T-helper 17 cell (primary cell): ENCODE results near the gene ZBTB2. TPM values are rescaled to one million over a fixed set of nuclear protein-coding genes. Genes with fewer than 3 reads are reported as not detected.

ENCODE experiments used
- ATAC-seq: fragments of 150-1000 bp; cut with Tn5 transposase; 2 replicates; pipeline ENCODE4 v1.10.0; 2021; ENCODE audit warnings: mild to moderate bottlenecking, moderate library complexity
- DNase-seq, 3 donors: peaks; one replicate each; pipeline versions ENCODE4 v3.0.0 to v3.0.0-alpha.2; 2020 to 2021
- H3K9me3 ChIP-seq: one replicate; pipeline ENCODE4 v1.7.0; 2013; ENCODE audit warnings: low read length, mild to moderate bottlenecking; ENCODE audit not compliant: control insufficient read depth, poor library complexity, severe bottlenecking
- H3K27ac Mint-ChIP-seq: one replicate; pipeline ENCODE4 v1.8.0; 2022; ENCODE audit warnings: mild to moderate bottlenecking, moderate library complexity, mixed read lengths
- H3K27me3 Mint-ChIP-seq: one replicate; pipeline ENCODE4 v1.8.0; 2022; ENCODE audit warnings: mixed read lengths
- H3K36me3 Mint-ChIP-seq: one replicate; pipeline ENCODE4 v1.8.0; 2022; ENCODE audit warnings: low read depth, mixed read lengths
- H3K4me1 Mint-ChIP-seq: one replicate; pipeline ENCODE4 v1.8.0; 2022; ENCODE audit warnings: mild to moderate bottlenecking, mixed read lengths
- H3K4me3 Mint-ChIP-seq: one replicate; pipeline ENCODE4 v1.8.0; 2022; ENCODE audit warnings: mild to moderate bottlenecking, moderate library complexity, mixed read lengths
- total RNA-seq, 4 donors: library from RNA in 2 of 4; stranded (reverse) in 2 of 4; gene quantifications; one replicate each; pipeline ENCODE4 v1.2.3 and lab custom pipeline; 2022 to 2026

ZBTB2 gene
- total RNA-seq: 10 to 100 TPM; 23.5 to 29.2 TPM
- 41.8 to 98.2 reads per million in 2 donors for total RNA-seq (lab: John Stamatoyannopoulos, UW)

DNA sequence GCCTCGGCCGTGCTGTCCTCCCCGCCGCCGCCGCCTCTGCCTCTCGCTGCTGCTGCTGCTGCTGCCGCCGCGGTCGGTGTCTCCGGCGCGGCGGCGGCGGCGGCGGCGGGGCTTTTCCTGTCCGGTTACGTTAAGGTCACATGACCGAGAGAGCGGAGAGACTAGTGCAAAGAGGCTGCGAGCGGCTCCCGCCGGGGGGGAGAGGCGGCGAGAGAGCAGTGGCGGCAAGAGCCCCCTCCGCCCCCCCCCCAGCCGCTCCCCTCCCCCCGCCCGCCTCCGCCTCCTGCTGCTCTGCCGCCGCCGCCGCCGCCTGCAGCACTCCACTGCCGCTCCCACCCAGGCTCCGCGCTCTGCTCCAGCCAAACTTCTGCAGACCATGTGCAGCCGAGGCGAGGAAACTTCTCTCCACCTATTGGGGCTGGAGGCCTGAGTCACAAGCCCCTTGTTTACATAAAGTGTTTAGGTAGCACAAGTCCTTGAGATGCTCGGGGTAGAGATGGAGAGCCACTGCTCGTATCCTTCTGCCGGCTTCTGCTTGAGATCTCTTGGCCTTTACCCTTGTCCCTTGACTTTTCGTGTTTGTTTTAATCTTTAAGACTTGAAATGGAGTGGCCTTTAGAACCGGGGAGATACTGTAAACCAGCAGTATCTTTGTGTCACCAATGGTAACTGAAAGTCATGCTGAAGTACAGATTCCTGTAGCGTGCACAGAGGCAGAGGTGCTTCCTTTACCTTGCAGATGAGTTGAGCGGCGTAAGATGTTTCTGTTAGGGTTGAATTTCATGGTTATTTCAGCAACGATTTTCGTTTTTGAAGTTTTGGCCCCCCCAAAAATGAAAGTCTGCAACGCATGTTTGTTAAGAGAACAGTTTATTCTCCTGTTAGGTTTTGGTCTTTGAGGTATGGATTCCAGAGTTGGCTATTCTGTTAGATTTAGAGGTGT is at the start of gene ZBTB2:
ZBTB2 (minus strand) TSS at position 89 of the 943 bp plus-strand sequence. CDS start 17,922 bp downstream, outside the sequence.
- H3K4me1 Mint-ChIP-seq: peaks cover 39% of the 10 kb centered on the region

DNA sequence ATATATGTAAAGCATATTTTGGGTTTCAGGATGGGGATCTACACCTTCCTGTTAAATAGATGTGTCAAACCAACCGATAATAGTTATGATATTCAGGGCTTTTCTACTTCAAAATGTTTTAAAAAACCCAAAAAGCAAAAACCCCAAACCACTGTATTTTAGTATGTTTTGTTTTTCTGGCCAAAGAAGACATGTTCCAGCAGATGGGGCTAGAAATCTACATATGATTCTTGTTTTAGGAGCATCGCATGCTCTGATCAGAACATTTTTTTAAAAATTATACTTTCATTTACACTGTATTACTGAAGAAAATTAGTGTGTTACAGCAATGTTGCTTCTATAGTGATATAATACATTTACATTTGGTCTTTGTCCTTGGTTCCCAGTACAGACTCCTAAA is 49.6 kb upstream of the ZBTB2 start:
- Mint-ChIP-seq H3K36me3 (no peaks in the 10 kb centered on the region), H3K4me1 (peaks cover 23% of the 10 kb centered on the region), H3K4me3 (no peak overlapping the region), H3K27ac (peak overlapping the region; percentile 21), H3K27me3 (no peaks in the 10 kb centered on the region)
- ATAC-seq: no peak
- no peak for DNase-seq
- no peaks in the 10 kb centered on the region for H3K9me3 ChIP-seq

More for the DNA sequence above, at the start of gene ZBTB2:
- ATAC-seq: peak; percentile 3
- Mint-ChIP-seq H3K36me3 (no peaks in the 10 kb centered on the region), H3K27ac (peak within 1 kb of the TSS; percentile 97), H3K27me3 (no peaks in the 10 kb centered on the region), H3K4me3 (peak within 1 kb of the TSS; percentile 98)
- peak; percentile 41 to 72 (median 69) for DNase-seq
- no peaks in the 10 kb centered on the region for H3K9me3 ChIP-seq

DNA sequence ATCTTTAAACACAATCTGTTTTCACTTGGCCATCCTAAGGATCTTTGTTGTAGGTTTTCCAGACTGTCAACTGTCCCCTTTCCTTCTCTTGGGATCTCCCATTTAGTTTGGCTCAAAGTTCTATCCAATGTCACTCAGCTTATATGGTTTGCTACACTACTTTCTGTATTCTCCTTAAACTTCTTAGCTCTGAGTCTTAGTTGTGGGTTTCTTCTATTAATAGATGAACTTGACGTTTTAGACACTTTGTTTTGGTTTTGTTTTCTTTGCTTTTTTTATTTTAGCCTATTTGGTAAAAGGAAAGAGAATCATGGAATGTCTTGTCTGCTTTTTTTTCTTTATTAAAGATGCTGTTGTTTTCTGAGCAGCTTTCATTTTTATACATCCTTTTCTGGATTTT is 49.1 kb upstream of the ZBTB2 start:
- no peaks in the 10 kb centered on the region for H3K9me3 ChIP-seq
- Mint-ChIP-seq H3K27me3 (no peaks in the 10 kb centered on the region), H3K4me1 (peaks cover 23% of the 10 kb centered on the region), H3K27ac (peak overlapping the region; percentile 21), H3K4me3 (peak overlapping the region; percentile 21), H3K36me3 (no peaks in the 10 kb centered on the region)
- DNase-seq: no peak
- no peak for ATAC-seq

DNA sequence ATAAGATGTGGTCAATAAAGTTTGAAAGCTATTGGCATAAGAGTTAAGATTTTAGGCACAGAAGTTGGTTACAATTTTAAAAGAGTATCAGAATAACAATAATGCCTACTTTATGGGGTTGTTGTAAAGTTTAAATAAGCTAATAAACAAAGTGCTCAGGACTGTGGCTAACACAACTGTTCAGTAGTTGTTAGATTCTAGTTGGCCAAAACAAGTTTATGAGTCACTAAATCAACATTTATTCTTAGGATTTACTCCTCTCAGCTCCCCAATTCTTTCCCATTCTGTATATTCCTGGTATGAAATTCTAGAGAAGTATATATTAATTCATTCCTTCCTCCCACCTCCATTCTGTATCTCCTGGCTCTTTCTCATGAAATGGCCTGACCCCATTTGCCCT is 46.0 kb upstream of the ZBTB2 start:
- H3K27me3 Mint-ChIP-seq: no peaks in the 10 kb centered on the region
- H3K4me3 Mint-ChIP-seq: no peak overlapping the region
- H3K4me1 Mint-ChIP-seq: peaks cover 15% of the 10 kb centered on the region
- H3K27ac Mint-ChIP-seq: no peak overlapping the region
- DNase-seq (no peak), ATAC-seq (no peak)
- H3K36me3 Mint-ChIP-seq: no peaks in the 10 kb centered on the region
- H3K9me3 ChIP-seq: no peaks in the 10 kb centered on the region

- Mint-ChIP-seq H3K27me3 (no peaks in the 10 kb centered on the region), H3K4me3 (no peak overlapping the region), H3K27ac (no peak overlapping the region), H3K36me3 (no peaks in the 10 kb centered on the region), H3K4me1 (peaks cover 13% of the 10 kb centered on the region)
- ATAC-seq: no peak
- no peak for DNase-seq
- H3K9me3 ChIP-seq: no peaks in the 10 kb centered on the region
Observed at GRCh38 chr6:151436802-151437201, 45.4 kb upstream of the ZBTB2 start.

DNA sequence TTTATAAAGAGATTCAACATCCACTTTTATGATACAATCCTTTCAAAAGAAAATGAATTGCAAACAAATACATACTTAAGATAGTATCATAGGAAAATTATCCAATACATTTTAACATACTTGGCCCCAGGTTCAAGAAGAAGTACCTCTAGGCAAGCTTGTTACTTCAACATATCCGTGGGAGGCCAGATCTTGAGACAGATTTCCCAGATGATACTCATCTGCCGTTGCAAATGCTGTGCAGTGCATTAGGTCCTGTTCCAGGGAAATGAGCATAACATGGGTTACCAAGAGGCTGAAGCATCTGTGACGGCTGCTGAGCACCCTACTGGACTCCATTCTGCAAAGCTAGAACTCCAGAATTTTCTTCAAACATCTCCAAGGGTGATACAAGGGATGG is 44.9 kb upstream of the ZBTB2 start:
- Mint-ChIP-seq H3K27ac (no peak overlapping the region), H3K4me1 (peaks cover 12% of the 10 kb centered on the region), H3K4me3 (no peak overlapping the region), H3K27me3 (no peaks in the 10 kb centered on the region), H3K36me3 (no peaks in the 10 kb centered on the region)
- no peak for DNase-seq
- ATAC-seq: no peak
- H3K9me3 ChIP-seq: no peaks in the 10 kb centered on the region

DNA sequence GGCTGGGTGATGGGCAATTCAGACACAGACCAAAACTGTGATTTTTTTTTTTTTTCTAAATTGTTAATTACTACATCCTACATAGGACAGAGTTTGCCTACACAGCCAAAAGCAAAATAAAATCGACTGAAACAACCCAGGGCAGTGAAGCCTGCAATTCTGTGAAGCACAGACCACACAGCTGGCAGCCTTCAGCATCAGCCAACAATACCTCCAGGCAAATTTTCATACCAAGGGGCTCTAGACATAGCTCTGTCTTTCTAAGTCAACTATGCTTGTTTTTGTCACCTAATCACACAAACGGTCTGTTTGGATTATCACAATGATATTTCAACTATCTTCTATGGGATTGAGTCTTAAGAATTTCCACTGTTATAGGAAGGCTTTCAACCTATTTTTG is 43.0 kb upstream of the ZBTB2 start:
- ATAC-seq (no peak), DNase-seq (no peak)
- no peaks in the 10 kb centered on the region for H3K9me3 ChIP-seq
- Mint-ChIP-seq H3K4me3 (no peak overlapping the region), H3K4me1 (peaks cover 14% of the 10 kb centered on the region), H3K27ac (no peak overlapping the region), H3K27me3 (no peaks in the 10 kb centered on the region), H3K36me3 (peaks cover 5% of the 10 kb centered on the region)

DNA sequence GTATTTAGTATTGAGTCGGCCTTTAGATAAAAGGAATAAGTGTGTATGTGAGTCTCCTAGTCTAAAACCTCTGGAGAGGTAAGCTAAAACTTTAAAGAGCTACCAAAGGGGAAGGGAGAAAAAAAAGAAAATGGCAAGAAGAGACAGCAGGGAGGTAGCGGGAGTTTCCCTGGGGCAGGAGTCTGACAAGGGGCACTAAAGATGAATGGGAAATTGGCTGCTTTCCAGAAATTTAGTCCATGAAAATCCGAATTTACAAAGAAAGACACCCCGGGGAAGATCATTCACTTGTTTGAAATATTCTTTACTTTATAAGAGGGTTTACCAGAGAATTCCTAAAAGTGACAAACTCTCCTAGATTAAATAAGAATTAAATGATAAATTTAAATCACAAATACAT is 41.3 kb upstream of the ZBTB2 start:
- no peaks in the 10 kb centered on the region for H3K9me3 ChIP-seq
- peaks cover 5% of the 10 kb centered on the region for H3K36me3 Mint-ChIP-seq
- no peak overlapping the region for H3K27ac Mint-ChIP-seq
- H3K27me3 Mint-ChIP-seq: no peaks in the 10 kb centered on the region
- peaks cover 7% of the 10 kb centered on the region for H3K4me1 Mint-ChIP-seq
- DNase-seq (no peak), ATAC-seq (no peak)
- no peak overlapping the region for H3K4me3 Mint-ChIP-seq

GRCh38 chr6:151431337-151431736 is 40.0 kb upstream of the ZBTB2 start:
- H3K4me1 Mint-ChIP-seq: peaks cover 6% of the 10 kb centered on the region
- no peaks in the 10 kb centered on the region for H3K27me3 Mint-ChIP-seq
- peaks cover 8% of the 10 kb centered on the region for H3K36me3 Mint-ChIP-seq
- no peak overlapping the region for H3K4me3 Mint-ChIP-seq
- ATAC-seq (no peak), DNase-seq (no peak)
- peak overlapping the region; percentile 80 for H3K27ac Mint-ChIP-seq
- no peaks in the 10 kb centered on the region for H3K9me3 ChIP-seq

- no peaks in the 10 kb centered on the region for H3K9me3 ChIP-seq
- H3K4me1 Mint-ChIP-seq: peaks cover 6% of the 10 kb centered on the region
- H3K4me3 Mint-ChIP-seq: no peak overlapping the region
- peaks cover 11% of the 10 kb centered on the region for H3K36me3 Mint-ChIP-seq
- H3K27ac Mint-ChIP-seq: peak overlapping the region; percentile 80
- H3K27me3 Mint-ChIP-seq: no peaks in the 10 kb centered on the region
- ATAC-seq: no peak
- no peak for DNase-seq
Observed at GRCh38 chr6:151430886-151431285, 39.5 kb upstream of the ZBTB2 start.

GRCh38 chr6:151428093-151428735 is 36.9 kb upstream of the ZBTB2 start:
- H3K9me3 ChIP-seq: no peaks in the 10 kb centered on the region
- Mint-ChIP-seq H3K36me3 (peaks cover 13% of the 10 kb centered on the region), H3K27me3 (no peaks in the 10 kb centered on the region), H3K4me1 (peaks cover 6% of the 10 kb centered on the region), H3K4me3 (no peak overlapping the region), H3K27ac (no peak overlapping the region)
- no peak for ATAC-seq
- no peak for DNase-seq

DNA sequence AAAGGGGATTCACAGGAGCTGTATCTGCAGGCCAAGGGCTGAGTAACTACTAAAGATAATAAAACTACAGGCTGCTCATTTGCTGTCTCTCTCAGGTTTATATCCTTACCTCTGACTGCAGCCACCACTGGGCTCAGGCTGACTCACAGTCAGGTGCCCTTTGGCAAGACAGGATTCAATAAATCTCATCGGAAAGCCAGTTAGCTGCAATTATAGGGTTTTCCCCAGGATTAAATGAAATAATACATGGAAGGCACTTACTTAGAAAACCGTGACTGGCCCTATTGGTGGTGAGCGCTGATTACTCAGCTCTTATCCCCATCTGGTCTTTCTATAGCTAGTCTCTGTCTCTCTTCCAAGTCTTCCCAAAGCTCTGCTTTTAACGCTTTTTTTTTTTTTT is 34.2 kb upstream of the ZBTB2 start:
- Mint-ChIP-seq H3K4me3 (no peak overlapping the region), H3K27me3 (no peaks in the 10 kb centered on the region), H3K36me3 (peaks cover 8% of the 10 kb centered on the region), H3K27ac (no peak overlapping the region), H3K4me1 (peaks cover under 1% of the 10 kb centered on the region)
- no peak for DNase-seq
- no peaks in the 10 kb centered on the region for H3K9me3 ChIP-seq
- ATAC-seq: no peak

DNA sequence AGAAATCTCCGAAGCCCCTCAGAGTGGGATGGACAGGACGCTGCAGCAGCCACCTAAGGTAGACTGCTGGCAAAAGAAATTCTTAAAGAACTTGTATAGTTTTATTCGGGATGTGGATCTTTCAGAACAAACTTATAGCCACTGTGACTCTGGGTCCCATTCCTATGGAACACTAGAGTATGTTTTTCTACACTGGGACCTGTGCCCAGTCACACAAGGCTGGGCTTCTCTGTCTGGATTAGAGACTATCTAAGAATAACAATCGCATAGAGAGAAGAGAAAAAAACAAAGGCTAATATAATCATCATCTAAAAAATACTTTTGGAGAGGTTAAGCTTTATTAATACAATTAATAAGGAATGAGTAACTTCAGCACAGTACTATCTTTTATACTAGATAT is 31.6 kb upstream of the ZBTB2 start:
- no peaks in the 10 kb centered on the region for H3K4me1 Mint-ChIP-seq
- H3K36me3 Mint-ChIP-seq: peaks cover 8% of the 10 kb centered on the region
- H3K27ac Mint-ChIP-seq: no peak overlapping the region
- ATAC-seq (no peak), DNase-seq (no peak)
- no peaks in the 10 kb centered on the region for H3K27me3 Mint-ChIP-seq
- no peaks in the 10 kb centered on the region for H3K9me3 ChIP-seq
- H3K4me3 Mint-ChIP-seq: no peak overlapping the region
